GM18951 (cell line): Measurements from ENCODE around the gene TSSK2.

Experiments
- POLR2A ChIP-seq: IDR thresholded peaks from 4 replicates; pipeline ENCODE4 v1.6.1; 2011; ENCODE audit warnings: mild to moderate bottlenecking; ENCODE audit not compliant: insufficient read length, insufficient read depth; ENCODE audit errors: extremely low read depth
- in situ Hi-C: fragments of 300-500 bp; cut with MboI; formaldehyde crosslinking; loops from one replicate; pipeline ENCODE4 v1.12.0; 2022; ENCODE audit warnings: low sequenced_read_pairs, mixed read lengths, inconsistent platforms; ENCODE audit not compliant: unreplicated experiment

The TSSK2 gene

DNA sequence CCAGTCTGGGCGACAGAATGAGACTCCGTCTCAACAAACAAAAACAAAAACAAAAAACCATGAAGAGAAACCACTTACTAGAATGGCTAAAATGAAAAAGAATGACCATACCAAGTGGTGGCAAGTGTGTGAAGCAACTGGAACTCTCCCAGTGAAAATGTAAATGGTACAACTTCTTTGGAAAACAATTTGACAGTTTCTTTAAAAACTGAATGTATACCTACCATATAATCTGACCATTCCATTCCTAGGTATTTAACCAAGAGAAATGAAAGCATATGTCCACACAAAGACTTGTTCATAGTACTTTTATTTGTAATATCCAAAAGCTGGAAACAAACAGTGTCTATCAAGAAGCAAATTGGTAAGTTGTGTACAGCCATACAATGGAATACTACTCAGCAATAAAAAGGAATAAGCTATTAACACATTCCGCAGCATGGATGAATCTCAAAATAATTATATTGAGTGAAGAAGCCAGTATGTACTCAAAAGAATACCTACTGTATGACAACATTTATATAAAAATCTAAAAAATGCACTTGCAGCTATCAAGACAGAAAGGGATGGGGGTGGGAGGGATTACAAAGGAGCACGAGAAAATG lies 36.6 kb upstream of the TSSK2 start:
- no peak for TF ChIP-seq POLR2A
- in situ Hi-C loops: no loop called here

DNA sequence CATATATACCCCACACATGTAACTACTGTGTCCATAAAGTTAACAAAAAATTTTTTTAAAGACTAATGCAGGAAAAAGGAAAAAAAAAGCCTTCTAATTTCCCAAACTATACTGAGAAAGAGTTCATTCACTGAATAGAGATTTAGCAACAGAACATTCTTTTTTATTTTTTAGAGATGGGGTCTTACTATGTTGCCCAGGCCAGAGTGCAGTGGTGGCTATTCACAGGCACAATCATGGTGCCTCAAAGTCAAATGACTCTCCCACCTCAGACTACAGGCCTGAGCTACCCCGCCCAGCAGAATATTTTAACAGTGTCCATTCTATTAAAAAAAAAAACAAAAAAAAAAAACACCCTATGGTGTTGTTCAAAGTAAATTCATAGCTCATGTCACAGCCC lies 34.6 kb upstream of the TSSK2 start:
- in situ Hi-C loops: no loop called here
- no peak for TF ChIP-seq POLR2A

DNA sequence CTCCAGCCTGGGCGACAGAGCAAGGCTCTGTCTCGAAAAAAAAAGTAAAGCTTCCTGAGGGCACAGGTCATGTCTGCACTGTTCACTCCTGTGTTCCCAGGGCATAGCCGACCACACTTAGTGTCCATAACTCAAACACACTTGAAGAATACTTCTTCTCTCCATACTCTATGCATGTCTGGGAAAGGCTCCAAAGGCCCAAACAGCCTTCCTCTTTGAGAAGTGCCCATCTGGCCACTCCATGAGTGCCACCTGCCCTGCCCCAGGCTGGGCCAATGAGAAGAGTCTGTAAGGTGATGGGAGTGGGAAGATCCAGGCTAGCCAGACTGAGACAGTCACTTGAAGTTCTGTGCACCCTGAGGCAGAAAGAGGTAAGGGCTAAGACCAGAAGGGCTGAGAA lies 33.6 kb upstream of the TSSK2 start:
- in situ Hi-C loops: no loop called here
- no peak for TF ChIP-seq POLR2A

DNA sequence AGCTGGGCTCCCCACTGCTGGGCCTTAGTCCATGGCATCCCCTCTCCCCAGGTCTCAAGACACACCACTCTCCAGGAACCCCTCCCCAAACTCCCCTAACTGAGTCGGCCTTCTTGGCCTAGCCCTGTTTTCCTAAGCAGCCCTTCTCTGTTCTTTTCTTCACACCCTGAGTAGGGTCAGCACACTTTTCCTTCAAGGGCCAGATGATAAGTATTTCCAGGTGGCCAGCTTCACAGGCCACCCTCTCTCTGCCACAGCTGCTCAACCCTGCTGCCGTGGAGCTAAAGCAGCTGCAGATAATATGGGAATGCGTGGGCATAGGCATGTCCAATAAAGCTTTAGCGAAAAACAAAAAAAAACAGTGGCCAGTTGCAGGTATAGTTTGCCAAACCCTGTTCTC lies 33.0 kb upstream of the TSSK2 start:
- no peak for TF ChIP-seq POLR2A
- in situ Hi-C loops: no loop called here

DNA sequence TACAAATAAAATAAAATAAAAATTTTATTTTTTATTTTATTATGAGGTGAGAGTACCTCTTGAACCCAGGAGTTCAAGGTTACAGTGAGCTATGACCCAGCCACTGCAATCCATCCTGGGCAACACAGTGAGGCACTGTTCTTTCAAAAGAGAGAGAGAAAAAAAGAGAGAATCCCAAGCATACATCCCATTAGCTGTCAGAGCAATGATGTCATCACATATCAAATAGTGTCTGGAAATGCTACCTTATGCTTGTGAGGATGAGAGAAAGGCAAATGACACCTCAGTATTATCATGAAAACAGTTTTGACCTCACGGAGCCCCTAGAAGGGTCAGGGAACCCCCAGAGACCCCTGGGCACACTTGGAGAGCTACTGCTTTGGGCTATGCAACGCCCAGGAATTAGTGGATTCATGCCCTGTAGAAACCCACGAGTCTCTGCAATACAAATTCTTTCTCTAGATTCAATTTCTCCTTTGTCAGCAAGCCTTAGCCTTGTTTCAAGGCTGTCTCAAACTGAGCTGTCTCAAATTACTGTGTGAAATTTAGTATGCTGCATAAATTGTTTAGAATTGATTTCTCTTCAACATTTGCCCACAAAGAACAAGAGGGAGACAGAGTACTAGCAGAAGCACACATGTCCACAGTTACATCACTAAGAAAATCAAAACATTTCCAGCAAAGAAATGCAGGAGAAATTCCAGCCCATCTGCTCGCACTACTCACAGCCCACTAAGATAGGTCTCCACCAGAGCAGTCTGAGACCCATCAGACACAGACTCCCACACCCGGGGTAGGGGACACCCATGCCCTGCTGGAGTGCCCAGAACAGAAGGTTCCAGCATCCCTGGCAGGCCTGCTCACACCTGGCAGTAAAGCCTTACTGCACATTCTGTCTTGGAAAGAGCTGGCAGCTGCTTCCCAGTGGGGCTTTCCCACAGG lies 27.0 kb upstream of the TSSK2 start:
- in situ Hi-C loops: no loop called here
- no peak for TF ChIP-seq POLR2A

DNA sequence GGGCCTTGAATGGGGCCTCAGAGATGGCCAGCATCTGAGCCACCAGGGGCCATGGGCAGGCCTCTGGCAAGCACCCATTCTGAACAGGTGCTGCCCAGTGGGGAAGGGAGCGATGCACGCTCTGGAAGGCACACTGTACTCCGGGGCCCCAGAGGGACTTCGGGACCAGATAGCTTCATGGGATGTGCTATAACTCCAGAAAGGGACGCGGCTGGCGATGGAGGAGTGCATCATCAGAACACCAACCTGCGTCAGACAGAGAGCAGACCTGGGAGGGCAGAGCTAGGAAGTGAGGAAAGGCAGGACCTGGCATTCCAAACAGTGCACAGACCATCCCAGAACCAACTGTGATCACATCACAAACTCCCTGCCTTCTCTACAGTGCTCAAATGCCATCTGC lies 25.7 kb upstream of the TSSK2 start:
- TF ChIP-seq POLR2A: no peak
- in situ Hi-C loops: no loop called here

DNA sequence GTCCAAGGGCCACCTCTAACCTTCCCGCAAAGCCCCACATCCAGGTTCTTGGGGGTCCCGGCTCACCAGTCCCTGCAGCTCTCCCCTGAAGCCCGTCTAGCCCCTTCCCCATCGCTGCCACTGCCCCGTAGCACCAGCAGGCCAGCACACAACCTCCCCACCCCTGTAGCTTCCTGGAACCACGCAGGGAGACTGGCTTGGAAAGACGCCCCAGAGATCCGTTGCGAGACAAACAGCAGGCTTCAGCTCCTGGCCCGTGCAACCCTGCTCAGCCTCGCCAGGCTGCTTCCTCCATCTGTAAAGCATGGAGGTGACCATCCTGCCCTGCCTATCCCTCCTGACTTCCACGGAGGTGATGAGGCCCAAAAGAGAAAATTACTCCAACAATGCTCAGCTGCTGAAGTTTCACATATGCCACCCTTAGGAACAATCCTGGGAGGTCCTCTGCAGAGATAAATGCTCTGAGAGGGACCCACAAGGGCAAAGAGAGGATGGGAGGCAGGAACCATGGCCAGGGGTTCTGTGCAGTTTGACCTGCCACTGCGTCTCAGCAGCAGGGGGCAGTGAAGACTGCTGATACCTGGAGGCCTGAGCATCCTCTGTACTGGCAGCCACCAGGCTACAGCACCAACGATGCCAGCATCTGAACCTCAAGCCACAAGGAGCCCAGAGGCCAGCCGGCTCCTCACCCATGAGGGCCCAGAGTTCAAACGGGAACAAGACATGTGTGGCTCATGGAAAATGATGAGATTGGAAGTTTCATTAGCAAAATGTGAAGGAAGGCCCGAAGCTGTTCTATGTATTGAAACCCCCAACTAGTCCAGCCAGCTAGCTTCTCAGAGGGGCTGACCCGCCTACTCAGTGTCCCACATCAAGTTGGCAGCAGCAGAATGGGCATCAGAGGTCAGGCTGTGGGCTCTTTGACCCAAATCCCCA lies 25.0 kb upstream of the TSSK2 start:
- TF ChIP-seq POLR2A: no peak
- in situ Hi-C loops: no loop called here

DNA sequence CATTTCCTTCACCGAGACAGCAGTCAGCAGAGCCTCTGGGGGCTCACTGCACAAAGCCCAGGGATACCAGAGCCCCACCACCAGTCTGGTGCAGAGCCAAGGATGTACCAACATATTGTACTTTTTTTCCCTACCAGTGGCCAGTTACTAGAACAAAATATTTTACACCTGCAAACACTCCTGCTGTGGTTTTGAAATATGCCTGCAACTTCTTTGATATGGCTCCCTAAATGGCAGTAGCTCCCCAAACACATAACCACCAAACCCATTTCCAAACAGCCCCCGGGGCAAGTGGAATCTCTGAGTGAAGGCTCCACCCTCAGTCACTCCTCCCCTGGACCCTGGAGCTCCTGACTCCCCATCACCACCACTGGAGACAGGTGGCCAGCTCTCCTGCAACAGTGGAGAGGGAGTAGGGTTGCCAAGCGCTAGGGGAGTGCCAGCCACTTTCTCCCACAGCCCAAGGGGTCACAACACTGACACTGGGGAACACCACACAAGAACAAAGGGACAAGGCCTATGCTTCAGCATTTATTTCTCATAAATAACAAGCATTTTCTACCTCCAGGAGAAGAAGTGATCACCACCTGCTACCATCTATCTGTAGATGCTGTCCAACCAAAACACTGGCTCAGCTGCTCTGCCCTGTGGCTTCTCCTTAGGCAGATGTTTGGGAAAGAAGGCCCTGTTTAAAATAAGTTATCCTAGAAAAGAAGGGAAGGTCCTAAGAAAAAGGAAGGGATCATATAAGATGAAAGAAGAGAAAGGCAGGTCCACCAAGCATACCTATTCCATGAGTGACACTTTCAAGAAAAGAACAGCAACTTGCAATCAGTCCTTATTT lies 24.0 kb upstream of the TSSK2 start:
- TF ChIP-seq POLR2A: no peak
- in situ Hi-C loops: no loop called here

DNA sequence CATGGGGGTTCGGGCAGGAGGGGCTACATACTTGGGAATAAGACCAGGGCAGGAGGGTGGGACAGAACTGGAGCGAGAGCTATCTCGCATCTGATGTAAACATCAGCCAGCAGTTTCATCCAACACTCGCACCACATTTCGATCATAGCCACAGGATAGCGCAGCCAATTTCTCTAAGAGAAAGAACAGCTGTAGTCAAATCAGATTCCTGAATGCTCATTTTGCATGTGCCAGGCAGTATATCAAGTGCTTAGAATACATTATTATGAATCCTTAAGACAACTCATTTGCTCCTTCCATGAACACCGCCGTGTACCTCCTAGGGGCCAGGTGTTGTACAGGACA lies 23.4 kb upstream of the TSSK2 start:
- TF ChIP-seq POLR2A: no peak
- in situ Hi-C loops: no loop called here

DNA sequence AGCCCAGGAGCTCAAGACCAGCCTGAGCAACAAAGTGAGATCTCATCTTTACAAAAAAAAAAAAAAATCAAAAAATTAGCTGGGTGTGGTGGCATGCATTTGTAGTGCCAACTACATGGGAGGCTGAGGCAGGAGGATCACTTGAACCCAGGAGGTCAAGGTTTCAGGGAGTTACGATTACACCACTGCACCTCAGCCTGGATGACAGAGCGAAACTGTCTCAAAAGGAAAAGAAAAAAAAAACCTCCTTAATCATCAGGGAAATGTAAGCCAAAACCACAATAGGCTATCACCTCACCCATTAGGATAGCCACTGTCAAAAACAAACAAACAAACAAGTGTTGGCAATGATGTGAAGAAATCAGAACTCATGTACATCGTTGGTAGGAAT lies 22.3 kb upstream of the TSSK2 start:
- in situ Hi-C loops: no loop called here

DNA sequence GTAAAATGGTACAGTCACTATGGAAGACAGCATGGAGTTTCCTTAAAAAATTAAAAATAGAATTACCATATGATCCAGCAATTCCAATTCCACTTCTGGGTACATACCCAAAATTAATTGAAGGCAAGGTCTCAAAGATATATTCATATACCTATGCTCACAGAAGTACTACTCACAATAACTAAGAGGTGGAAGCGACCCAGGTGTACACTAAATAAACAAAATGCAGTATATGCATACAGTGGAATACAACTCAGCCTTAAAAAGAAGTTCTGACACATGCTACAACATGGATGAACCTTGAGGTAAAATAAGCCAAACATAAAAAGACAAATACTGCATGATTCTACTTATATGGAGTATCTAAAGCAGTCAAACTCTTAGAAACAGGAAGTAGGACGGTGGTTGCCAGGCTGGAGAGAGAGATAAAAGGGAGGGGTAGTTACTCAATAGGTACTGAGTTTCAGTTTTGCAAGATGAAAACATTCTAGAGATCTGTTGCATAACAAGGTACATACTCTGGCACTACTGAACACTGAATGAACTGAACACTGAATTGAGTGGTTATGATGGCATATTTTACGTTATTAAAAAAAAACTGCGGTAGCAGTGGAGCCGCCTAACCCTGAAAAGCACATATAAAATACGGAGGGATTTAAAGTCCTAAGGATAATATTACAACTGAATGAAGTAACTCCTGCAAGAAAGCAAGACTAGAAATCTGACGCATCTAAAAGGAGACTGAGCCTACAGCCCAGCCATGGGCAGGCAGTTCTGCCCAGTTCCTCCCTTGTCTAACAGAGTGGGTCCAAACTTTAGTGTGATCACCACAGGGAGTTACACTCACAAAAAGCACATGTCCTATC lies 21.7 kb upstream of the TSSK2 start:
- in situ Hi-C loops: no loop called here

More for the DNA sequence above, 22.3 kb upstream of the TSSK2 start:
- no peak for TF ChIP-seq POLR2A

DNA sequence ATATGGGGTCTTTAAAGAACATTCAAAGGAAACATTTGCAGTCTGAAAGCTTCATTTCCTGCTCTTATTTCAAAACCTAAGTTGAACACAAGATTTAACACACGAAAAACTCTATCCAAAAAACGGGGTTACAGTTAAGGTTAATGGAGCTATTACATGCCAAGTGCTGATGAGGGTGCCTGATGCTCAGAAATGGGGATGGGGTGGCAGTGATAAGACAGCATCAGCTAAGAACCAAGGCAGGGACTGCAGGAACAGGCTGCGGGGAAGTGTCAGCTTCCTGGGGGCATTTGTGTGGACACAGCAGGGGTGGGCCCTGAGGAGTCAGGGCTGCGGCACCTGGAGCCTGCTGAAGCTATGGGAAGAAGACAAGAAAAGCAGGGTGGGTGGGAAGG lies 21.0 kb upstream of the TSSK2 start:
- no peak for TF ChIP-seq POLR2A
- in situ Hi-C loops: no loop called here

More for the DNA sequence above, 21.7 kb upstream of the TSSK2 start:
- no peak for TF ChIP-seq POLR2A
